Skin epidermis (tissue), 12 donors: Measurements from ENCODE around the gene ADGB.
"Not testable (repeated sequence)": the region's sequence is repeated elsewhere in the genome, so short reads cannot be mapped to it uniquely, and the experiment has no call there.

Experiments used
- H3K27ac ChIP-seq, 21 experiments: fragments of 200-600 bp; sonication (generic) in 11 of 21; one replicate each; pipeline ENCODE4 v1.5.0; 2020; ENCODE audit warnings: mild to moderate bottlenecking in 3 of 21, inconsistent platforms in 2 of 21, moderate library complexity in 2 of 21
- H3K4me3 ChIP-seq, 7 experiments: fragments of 200-600 bp; sonication (generic) in 2 of 7; one replicate each; pipeline ENCODE4 v1.5.0; 2020; ENCODE audit warnings: inconsistent platforms in 2 of 7, mild to moderate bottlenecking in 2 of 7, moderate library complexity in 1 of 7

Gene ADGB

GRCh38 chr6:146719387-146719786 lies 120.6 kb downstream of the ADGB start:
- Histone ChIP-seq H3K4me3 (no peak overlapping the region), H3K27ac (no peak overlapping the region)

- H3K4me3 ChIP-seq, result no peak overlapping the region
- H3K27ac ChIP-seq, result no peak overlapping the region
Observed at GRCh38 chr6:146739696-146740095, 140.9 kb downstream of the ADGB start.

GRCh38 chr6:146741609-146742008 lies 142.8 kb downstream of the ADGB start:
- Histone ChIP-seq H3K27ac (no peak overlapping the region), H3K4me3 (no peak overlapping the region)

- Histone ChIP-seq H3K27ac (no peak overlapping the region), H3K4me3 (no peak overlapping the region)
Observed at GRCh38 chr6:146753306-146753705, 154.5 kb downstream of the ADGB start.

GRCh38 chr6:146767632-146768031 lies 168.9 kb downstream of the ADGB start:
- H3K4me3 ChIP-seq, result no peak overlapping the region
- H3K27ac ChIP-seq, result no peak overlapping the region

- no peak overlapping the region for H3K27ac ChIP-seq
Observed at GRCh38 chr6:146768722-146769121, 169.9 kb downstream of the ADGB start.

GRCh38 chr6:146770275-146770964 lies 171.6 kb downstream of the ADGB start:
- Histone ChIP-seq H3K27ac (peak overlapping the region in 3 of 21 experiments; percentile 7 to 31 (median 9)), H3K4me3 (no peak overlapping the region)

More at GRCh38 chr6:146768722-146769121, 169.9 kb downstream of the ADGB start:
- H3K4me3 ChIP-seq, result no peak overlapping the region

- Histone ChIP-seq H3K4me3 (no peak overlapping the region), H3K27ac (peak overlapping the region in 3 of 21 experiments; percentile 7 to 31 (median 9))
Observed at GRCh38 chr6:146770965-146771735, 172.4 kb downstream of the ADGB start.

GRCh38 chr6:146775220-146775619 lies 176.4 kb downstream of the ADGB start:
- H3K27ac ChIP-seq, result no peak overlapping the region

GRCh38 chr6:146781836-146782235 lies 183.1 kb downstream of the ADGB start:
- Histone ChIP-seq H3K4me3 (no peak overlapping the region), H3K27ac (no peak overlapping the region)

More at GRCh38 chr6:146775220-146775619, 176.4 kb downstream of the ADGB start:
- H3K4me3 ChIP-seq, result no peak overlapping the region

- Histone ChIP-seq H3K27ac (no peak overlapping the region), H3K4me3 (no peak overlapping the region)
Observed at GRCh38 chr6:146785001-146785585, 186.3 kb downstream of the ADGB start.

- H3K4me3 ChIP-seq, result no peak overlapping the region
- H3K27ac ChIP-seq, result no peak overlapping the region
Observed at GRCh38 chr6:146787876-146788508, 189.2 kb downstream of the ADGB start.

- H3K4me3 ChIP-seq, result no peak overlapping the region
- no peak overlapping the region for H3K27ac ChIP-seq
Observed at GRCh38 chr6:146790561-146791091, 191.9 kb downstream of the ADGB start.

GRCh38 chr6:146791930-146792329 lies 193.2 kb downstream of the ADGB start:
- Histone ChIP-seq H3K4me3 (no peak overlapping the region), H3K27ac (no peak overlapping the region)

GRCh38 chr6:146793218-146793617 lies 194.4 kb downstream of the ADGB start:
- not testable (repeated sequence) for H3K4me3 ChIP-seq, H3K27ac ChIP-seq

GRCh38 chr6:146795479-146796133 lies 196.8 kb downstream of the ADGB start:
- no peak overlapping the region for H3K4me3 ChIP-seq
- H3K27ac ChIP-seq, result no peak overlapping the region

- H3K27ac ChIP-seq, H3K4me3 ChIP-seq: not testable (repeated sequence)
Observed at GRCh38 chr6:146803167-146803566, 204.4 kb downstream of the ADGB start.

- Histone ChIP-seq H3K27ac (no peak overlapping the region), H3K4me3 (no peak overlapping the region)
Observed at GRCh38 chr6:146803601-146804000, 204.8 kb downstream of the ADGB start.

- H3K27ac ChIP-seq, result no peak overlapping the region
- no peak overlapping the region for H3K4me3 ChIP-seq
Observed at GRCh38 chr6:146805546-146806325, 207.0 kb downstream of the ADGB start.
